Trophoblast cell (in vitro differentiated cells and primary cell): ENCODE data around the gene SLC22A15.

Experiments
- DNase-seq, 2 donors: peaks; one replicate each; pipeline ENCODE4 v3.0.0-alpha.2; 2016
- H2AFZ ChIP-seq: 2 replicates; pipeline ENCODE4 v1.6.1; 2013; ENCODE audit warnings: low read length, moderate library complexity, mild to moderate bottlenecking; ENCODE audit not compliant: insufficient read depth, poor library complexity
- H2AK5ac ChIP-seq: 2 replicates; pipeline ENCODE4 v1.6.1; 2013; ENCODE audit warnings: mild to moderate bottlenecking, low read length
- H2BK120ac ChIP-seq: 2 replicates; pipeline ENCODE4 v1.6.1; 2013; ENCODE audit warnings: low read length, mild to moderate bottlenecking, moderate library complexity; ENCODE audit not compliant: insufficient read depth, poor library complexity
- H2BK12ac ChIP-seq: 2 replicates; pipeline ENCODE4 v1.6.1; 2013; ENCODE audit warnings: mild to moderate bottlenecking, low read length, moderate library complexity
- H2BK5ac ChIP-seq: 2 replicates; pipeline ENCODE4 v1.6.1; 2013; ENCODE audit warnings: low read length, low read depth, moderate library complexity, mild to moderate bottlenecking; ENCODE audit not compliant: poor library complexity
- H3K14ac ChIP-seq: 2 replicates; pipeline ENCODE4 v1.6.1; 2013; ENCODE audit warnings: mild to moderate bottlenecking, low read length
- H3K18ac ChIP-seq: 2 replicates; pipeline ENCODE4 v1.6.1; 2013; ENCODE audit warnings: mild to moderate bottlenecking, low read length
- H3K23ac ChIP-seq: 2 replicates; pipeline ENCODE4 v1.6.1; 2013; ENCODE audit warnings: low read length
- H3K27ac ChIP-seq: 2 replicates; pipeline ENCODE4 v1.5.1; 2013; ENCODE audit warnings: low read depth, mild to moderate bottlenecking, inconsistent platforms, low read length, moderate library complexity
- H3K27me3 ChIP-seq: 2 replicates; pipeline ENCODE4 v1.6.1; 2013; ENCODE audit warnings: inconsistent platforms, mild to moderate bottlenecking, low read length, moderate library complexity; ENCODE audit not compliant: insufficient read depth
- H3K36me3 ChIP-seq, 2 experiments: 1 replicate in 1 of 2; 2 replicates in 1 of 2; pipeline ENCODE4 v1.6.1; 2013; ENCODE audit warnings: low read length in 2 of 2, mild to moderate bottlenecking in 2 of 2, moderate library complexity in 1 of 2; ENCODE audit not compliant: insufficient read depth in 2 of 2, control insufficient read depth in 1 of 2
- H3K4ac ChIP-seq: 2 replicates; pipeline ENCODE4 v1.6.1; 2013; ENCODE audit warnings: low read depth, mild to moderate bottlenecking, low read length, moderate library complexity
- H3K4me1 ChIP-seq, 2 experiments: 1 replicate in 1 of 2; 2 replicates in 1 of 2; pipeline ENCODE4 v1.6.1; 2013; ENCODE audit warnings: low read length in 2 of 2, mild to moderate bottlenecking in 2 of 2, moderate library complexity in 1 of 2; ENCODE audit not compliant: insufficient read depth in 2 of 2, control insufficient read depth in 1 of 2
- H3K4me2 ChIP-seq: 2 replicates; pipeline ENCODE4 v1.6.1; 2013; ENCODE audit warnings: inconsistent platforms, mild to moderate bottlenecking, low read length, moderate library complexity
- H3K4me3 ChIP-seq: 2 replicates; pipeline ENCODE4 v1.5.1; 2013; ENCODE audit warnings: mild to moderate bottlenecking, low read depth, low read length, inconsistent platforms
- H3K79me1 ChIP-seq: one replicate; pipeline ENCODE4 v1.6.1; 2013; ENCODE audit warnings: low read length
- H3K79me2 ChIP-seq: 2 replicates; pipeline ENCODE4 v1.6.1; 2013; ENCODE audit warnings: low read length, mild to moderate bottlenecking; ENCODE audit not compliant: control insufficient read depth, insufficient read depth, poor library complexity
- H3K9ac ChIP-seq: 2 replicates; pipeline ENCODE4 v1.6.1; 2013; ENCODE audit warnings: mild to moderate bottlenecking, low read length
- H3K9me3 ChIP-seq: 2 replicates; pipeline ENCODE4 v1.6.1; 2013; ENCODE audit warnings: low read depth, mild to moderate bottlenecking, control low read depth, inconsistent platforms, low read length; ENCODE audit not compliant: insufficient read depth
- H4K12ac ChIP-seq: 2 replicates; pipeline ENCODE4 v1.6.1; 2013; ENCODE audit warnings: low read depth, mild to moderate bottlenecking, low read length, moderate library complexity
- H4K8ac ChIP-seq: 2 replicates; pipeline ENCODE4 v1.6.1; 2013; ENCODE audit warnings: low read depth, mild to moderate bottlenecking, low read length, moderate library complexity
- H4K91ac ChIP-seq: one replicate; pipeline ENCODE4 v1.6.1; 2013; ENCODE audit warnings: low read depth, mild to moderate bottlenecking, low read length, moderate library complexity
- WGBS: extraction: QIAGEN DNeasy Blood & Tissue Kit; methylation state at CpG from one replicate; pipeline ENCODE4 v1.1.7; 2013; ENCODE audit warnings: missing lambda C conversion rate; ENCODE audit not compliant: insufficient read length, insufficient coverage; ENCODE audit errors: extremely low coverage; 5-methylcytosine and 5-hydroxymethylcytosine counted together

The SLC22A15 gene

DNA sequence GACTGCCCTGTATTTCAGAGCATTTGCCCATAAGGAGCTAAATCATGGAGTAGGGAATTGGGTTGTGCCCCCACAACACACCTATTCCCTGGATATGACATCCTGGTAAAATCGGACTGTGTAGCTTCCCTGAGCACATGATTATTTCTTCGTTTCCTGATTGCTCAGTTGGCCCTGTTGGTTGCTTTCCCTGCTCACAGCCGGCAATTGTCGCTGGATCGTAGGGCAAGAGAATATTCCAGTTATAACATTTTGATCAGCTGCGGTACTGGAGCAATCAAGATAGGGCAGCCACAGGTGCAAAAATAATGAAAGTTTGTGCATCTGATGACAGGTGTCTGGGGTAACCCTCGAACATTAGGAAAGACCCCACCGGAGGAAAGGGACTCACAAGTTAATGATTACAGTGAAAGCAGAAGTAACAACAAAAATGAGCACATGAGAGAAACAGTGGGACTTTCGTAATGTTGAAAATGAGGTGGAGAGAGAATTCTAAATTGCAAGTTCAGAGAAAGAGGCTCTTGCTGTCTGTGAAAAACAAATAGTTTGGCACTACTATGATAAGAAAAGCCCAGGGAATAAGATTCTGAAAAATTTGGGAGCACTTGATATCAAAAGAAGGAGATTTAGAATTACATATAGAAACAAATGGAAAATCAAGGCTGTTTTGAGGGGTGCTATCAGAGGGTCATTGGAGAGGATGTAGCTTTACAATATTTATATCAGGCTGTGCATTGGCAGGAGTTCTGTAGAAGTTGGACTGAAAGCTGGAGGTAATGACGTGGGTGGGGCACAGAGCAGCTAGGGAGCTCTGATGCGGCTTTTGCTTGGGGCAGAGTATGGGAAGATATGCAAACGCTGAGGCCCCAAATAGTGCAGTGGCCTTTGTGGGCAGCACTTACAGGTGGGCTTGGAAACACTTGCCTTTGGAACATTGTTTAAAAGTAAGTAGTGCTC lies 134.5 kb downstream of the SLC22A15 start, which contains the start of gene MAB21L3:
TSS of gene MAB21L3 (plus strand) at position 833 of the 957 bp plus-strand sequence. CDS start 1,217 bp downstream, outside the sequence.
- Histone ChIP-seq H3K9me3 (peaks cover 2% of the 10 kb centered on the region), H2AFZ (no peak within 1 kb of the TSS), H3K4me2 (peak within 1 kb of the TSS; percentile 31), H3K4me1 (peaks cover 5 to 13% of the 10 kb centered on the region in 2 experiments), H3K79me1 (no peaks in the 10 kb centered on the region), H3K23ac (peak within 1 kb of the TSS; percentile 83), H3K27me3 (no peaks in the 10 kb centered on the region), H3K27ac (peak within 1 kb of the TSS; percentile 68), H3K18ac (no peak within 1 kb of the TSS), H3K14ac (no peak within 1 kb of the TSS), H2AK5ac (peak within 1 kb of the TSS; percentile 75), H3K4me3 (no peak within 1 kb of the TSS), H4K8ac (peak within 1 kb of the TSS; percentile 41), H3K4ac (no peak within 1 kb of the TSS), H2BK5ac (no peak within 1 kb of the TSS), H2BK120ac (peak within 1 kb of the TSS; percentile 28), H3K36me3 (no peaks in the 10 kb centered on the region), H4K12ac (no peak within 1 kb of the TSS), H3K9ac (no peak within 1 kb of the TSS), H2BK12ac (peak within 1 kb of the TSS; percentile 91), H3K79me2 (no peaks in the 10 kb centered on the region), H4K91ac (peak within 1 kb of the TSS; percentile 19)
- WGBS: no CpG with 5 or more reads among the region's 12 CpGs
- DNase-seq: no peak

DNA sequence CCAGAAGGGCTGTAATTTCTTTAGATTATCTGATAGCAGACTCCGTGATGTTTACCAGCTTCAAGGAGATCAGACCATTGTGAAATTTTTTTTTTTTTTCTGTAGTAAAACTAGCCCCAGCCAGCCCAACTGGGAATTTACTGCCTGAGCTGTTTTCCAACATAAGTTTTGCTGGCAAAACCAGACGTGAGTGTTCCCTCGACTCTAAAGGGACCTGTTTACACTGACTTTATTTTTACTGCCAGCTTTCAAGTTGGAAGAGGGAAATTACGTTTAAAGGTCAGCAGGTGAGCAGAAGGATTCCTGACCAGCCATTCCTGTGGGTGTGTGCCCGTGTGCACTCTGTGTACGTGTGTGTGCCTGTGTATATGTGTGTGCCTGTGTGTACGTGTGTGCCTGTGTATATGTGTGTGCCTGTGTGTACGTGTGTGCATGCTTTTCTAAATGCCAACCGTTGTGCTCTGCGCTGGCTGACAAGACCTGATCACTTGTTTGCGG lies 135.3 kb downstream of the SLC22A15 start:
- H3K23ac ChIP-seq: peak overlapping the region; percentile 83
- no CpG with 5 or more reads among the region's 11 CpGs for WGBS
- H3K9me3 ChIP-seq: peaks cover 2% of the 10 kb centered on the region
- H3K36me3 ChIP-seq: no peaks in the 10 kb centered on the region
- DNase-seq: peak in 1 of 2 donors; percentile 12
- no peak overlapping the region for H3K18ac ChIP-seq
- peaks cover 5 to 13% of the 10 kb centered on the region in 2 experiments for H3K4me1 ChIP-seq
- H2AK5ac ChIP-seq: no peak overlapping the region
- no peak overlapping the region for H3K4ac ChIP-seq
- H3K79me1 ChIP-seq: no peaks in the 10 kb centered on the region
- H3K27me3 ChIP-seq: no peaks in the 10 kb centered on the region
- H4K91ac ChIP-seq: no peak overlapping the region
- H4K12ac ChIP-seq: no peak overlapping the region
- H2BK12ac ChIP-seq: no peak overlapping the region
- no peak overlapping the region for H2BK5ac ChIP-seq
- no peak overlapping the region for H3K4me3 ChIP-seq
- no peak overlapping the region for H3K9ac ChIP-seq
- H3K79me2 ChIP-seq: no peaks in the 10 kb centered on the region
- no peak overlapping the region for H3K14ac ChIP-seq
- H3K4me2 ChIP-seq: peak overlapping the region; percentile 31
- no peak overlapping the region for H2AFZ ChIP-seq
- H3K27ac ChIP-seq: peak overlapping the region; percentile 68
- H4K8ac ChIP-seq: peak overlapping the region; percentile 41
- no peak overlapping the region for H2BK120ac ChIP-seq

DNA sequence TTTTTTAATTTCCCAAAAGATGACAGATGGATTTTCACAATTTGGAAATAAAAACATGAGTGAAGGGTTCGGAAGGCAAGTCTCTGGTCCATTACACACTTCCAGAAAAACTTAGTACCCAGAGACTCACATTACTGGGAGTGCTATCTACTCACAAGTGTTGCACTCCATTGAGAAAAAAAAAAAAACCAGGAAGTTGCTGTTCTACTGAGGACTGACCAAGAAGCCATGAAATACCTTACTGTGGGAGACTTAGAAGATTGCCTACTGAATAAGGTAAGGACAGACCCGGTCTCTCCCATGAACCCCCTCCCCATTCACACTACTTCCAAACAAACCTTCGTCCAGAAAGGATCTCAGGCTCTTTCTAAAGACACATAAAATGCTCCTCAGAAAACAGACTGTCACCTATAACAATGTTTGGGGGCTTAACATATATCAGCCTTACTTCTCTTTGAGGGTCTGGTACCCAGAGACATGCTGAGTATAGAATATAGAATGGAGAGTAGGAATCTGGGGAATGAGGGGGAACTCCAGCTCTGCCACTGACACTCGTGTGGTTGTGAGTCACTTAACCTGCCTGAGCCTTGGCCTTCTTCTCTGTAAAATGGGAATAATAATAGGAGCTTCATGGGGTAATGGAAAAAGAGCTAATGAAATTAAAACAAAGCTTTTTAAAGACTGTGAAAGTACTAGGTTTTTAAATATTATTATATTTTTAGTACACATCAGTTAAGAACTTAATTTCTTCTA lies 136.3 kb downstream of the SLC22A15 start:
- no peaks in the 10 kb centered on the region for H3K79me1 ChIP-seq
- no peak overlapping the region for H3K4me2 ChIP-seq
- no peak overlapping the region for H3K18ac ChIP-seq
- H3K36me3 ChIP-seq: no peaks in the 10 kb centered on the region
- H2BK12ac ChIP-seq: peak overlapping the region; percentile 48
- H2AFZ ChIP-seq: no peak overlapping the region
- H3K9ac ChIP-seq: no peak overlapping the region
- H3K9me3 ChIP-seq: peaks cover 2% of the 10 kb centered on the region
- no peak overlapping the region for H3K4ac ChIP-seq
- no peak overlapping the region for H2BK120ac ChIP-seq
- no CpG with 5 or more reads among the region's 4 CpGs for WGBS
- H2BK5ac ChIP-seq: no peak overlapping the region
- peaks cover 5 to 13% of the 10 kb centered on the region in 2 experiments for H3K4me1 ChIP-seq
- H3K14ac ChIP-seq: no peak overlapping the region
- no peak overlapping the region for H3K4me3 ChIP-seq
- H4K91ac ChIP-seq: no peak overlapping the region
- no peak overlapping the region for H3K27ac ChIP-seq
- H3K23ac ChIP-seq: no peak overlapping the region
- H4K12ac ChIP-seq: no peak overlapping the region
- no peak for DNase-seq
- no peak overlapping the region for H2AK5ac ChIP-seq
- H4K8ac ChIP-seq: no peak overlapping the region
- no peaks in the 10 kb centered on the region for H3K27me3 ChIP-seq
- no peaks in the 10 kb centered on the region for H3K79me2 ChIP-seq

DNA sequence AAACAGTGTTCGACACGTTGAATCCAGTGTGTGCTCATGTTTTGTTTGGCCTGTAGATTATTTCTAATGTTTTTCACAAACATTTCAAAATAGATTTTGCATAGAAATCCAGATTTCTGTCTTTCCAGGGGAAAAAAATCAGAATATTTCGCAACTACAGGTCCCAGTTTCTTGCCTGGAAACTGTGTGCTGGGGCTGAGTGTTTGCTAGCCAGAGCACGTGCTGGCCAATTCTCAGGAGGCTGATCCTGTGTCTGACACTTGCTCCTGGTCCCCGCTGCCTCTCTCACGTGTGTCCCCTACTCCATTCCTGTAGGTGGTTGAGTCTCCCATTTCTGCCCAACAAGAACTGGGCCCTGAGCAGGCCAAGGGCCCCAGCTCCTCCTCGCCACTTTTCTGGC lies 137.3 kb downstream of the SLC22A15 start:
- Histone ChIP-seq H3K18ac (no peak overlapping the region), H2BK120ac (no peak overlapping the region), H3K79me2 (no peaks in the 10 kb centered on the region), H2AFZ (no peak overlapping the region), H3K27me3 (no peaks in the 10 kb centered on the region), H3K23ac (no peak overlapping the region), H2BK12ac (peak overlapping the region; percentile 69), H3K4me3 (no peak overlapping the region), H4K91ac (peak overlapping the region; percentile 57), H3K36me3 (no peaks in the 10 kb centered on the region), H3K27ac (no peak overlapping the region), H3K9ac (no peak overlapping the region), H3K79me1 (no peaks in the 10 kb centered on the region), H3K4ac (no peak overlapping the region), H4K8ac (no peak overlapping the region), H2AK5ac (no peak overlapping the region), H3K4me1 (peaks cover 5 to 13% of the 10 kb centered on the region in 2 experiments), H3K14ac (peak overlapping the region; percentile 40), H3K4me2 (no peak overlapping the region), H4K12ac (no peak overlapping the region), H3K9me3 (peaks cover 2% of the 10 kb centered on the region), H2BK5ac (no peak overlapping the region)
- no CpG with 5 or more reads among the region's 7 CpGs for WGBS
- no peak for DNase-seq
